ENCODE results near the gene TOMM70. TPM values are rescaled to one million over a fixed set of nuclear protein-coding genes. Genes with fewer than 3 reads are reported as not detected.
A peak's percentile ranks its signal among the peaks of the same experiment; 100 is the strongest.
"Not testable (repeated sequence)": the region's sequence is repeated elsewhere in the genome, so short reads cannot be mapped to it uniquely, and the experiment has no call there.

Gene TOMM70
- total RNA-seq, 1 experiment from 2014 or later = 65.4 TPM

DNA sequence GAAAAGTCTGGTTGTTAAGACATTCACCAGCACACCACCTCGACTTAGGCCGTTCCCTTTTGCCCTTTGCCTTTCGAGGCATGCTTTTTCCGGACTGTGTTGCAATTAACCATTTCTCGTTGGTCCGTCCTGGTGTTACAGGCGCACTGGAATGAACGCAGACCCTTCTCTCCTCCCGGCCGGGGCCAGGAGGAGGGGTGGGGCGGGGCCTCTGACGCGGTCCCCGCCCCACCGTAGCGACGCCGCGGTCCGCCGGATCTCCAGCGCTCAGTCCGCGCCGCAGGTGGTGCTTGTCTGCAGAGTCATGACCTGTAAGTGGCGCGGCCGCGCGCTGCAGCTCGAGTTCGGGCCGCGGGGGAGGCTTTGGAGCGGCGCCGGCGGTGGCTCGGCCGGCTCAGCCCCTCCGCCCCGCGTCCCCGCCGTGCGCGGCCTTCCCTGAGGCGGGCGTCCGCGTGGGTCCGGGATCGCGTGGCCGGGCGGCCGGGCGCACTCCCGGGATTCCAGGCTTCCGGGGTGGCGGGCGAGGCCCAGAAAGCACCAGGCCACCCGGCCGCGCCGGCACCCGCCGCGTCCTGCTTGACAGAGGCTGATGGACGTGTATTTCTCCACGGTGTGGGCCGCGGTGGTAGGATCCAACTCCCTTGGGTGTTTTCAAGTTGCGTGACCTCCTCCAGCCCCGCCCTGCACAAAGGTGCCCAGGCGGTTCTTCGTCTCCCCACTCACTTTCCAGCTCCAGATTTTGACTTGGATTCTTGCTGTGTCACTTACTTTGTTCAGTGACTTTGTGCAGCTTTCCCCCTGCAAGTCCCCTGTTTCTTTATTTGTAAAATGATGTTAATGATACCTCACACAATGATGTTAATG lies 66.2 kb downstream of the TOMM70 start, which contains the start of gene NIT2:
TSS of gene NIT2 (plus strand) at position 270 of the 864 bp plus-strand sequence. CDS start at position 305, 35 bp downstream.
- DNase-seq (ENCODE audit: low spot score) = peak; percentile 87

DNA sequence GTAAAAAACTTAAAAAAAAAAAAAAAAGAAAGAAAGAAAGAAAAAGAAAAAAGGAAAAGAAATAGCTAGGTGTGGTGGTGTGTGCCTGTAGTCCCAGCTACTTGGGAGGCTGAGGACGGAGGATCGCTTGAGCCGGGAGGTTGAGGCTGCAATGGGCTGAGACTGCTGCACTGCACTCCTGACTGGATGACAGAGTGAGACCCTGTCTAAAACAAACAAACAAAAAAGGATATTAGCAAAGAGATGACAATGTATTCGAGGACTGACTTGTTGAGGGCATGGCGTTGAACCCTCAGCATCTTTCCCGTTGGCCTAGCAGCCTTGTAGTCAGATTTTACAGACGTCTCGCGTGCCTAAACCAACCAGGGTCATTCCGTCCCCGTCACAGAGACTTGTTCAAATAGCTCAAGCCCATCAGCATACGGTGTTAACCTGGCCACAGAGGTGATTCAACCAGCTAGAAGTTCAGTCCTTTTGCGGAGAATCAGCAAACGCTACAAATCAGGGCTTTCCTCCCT lies 66.9 kb downstream of the TOMM70 start:
- in situ Hi-C loops (cut with HindIII; ENCODE audit: low sequenced_read_pairs) = loop anchor here (25.0 kb wide), 1 partner anchor 253 kb away; no protein-coding TSS in a partner anchor

More for the DNA sequence above, 66.2 kb downstream of the TOMM70 start, which contains the start of gene NIT2:
- in situ Hi-C loops (cut with HindIII; ENCODE audit: low sequenced_read_pairs) = loop anchor here (25.0 kb wide), 1 partner anchor 253 kb away; no protein-coding TSS in a partner anchor

DNA sequence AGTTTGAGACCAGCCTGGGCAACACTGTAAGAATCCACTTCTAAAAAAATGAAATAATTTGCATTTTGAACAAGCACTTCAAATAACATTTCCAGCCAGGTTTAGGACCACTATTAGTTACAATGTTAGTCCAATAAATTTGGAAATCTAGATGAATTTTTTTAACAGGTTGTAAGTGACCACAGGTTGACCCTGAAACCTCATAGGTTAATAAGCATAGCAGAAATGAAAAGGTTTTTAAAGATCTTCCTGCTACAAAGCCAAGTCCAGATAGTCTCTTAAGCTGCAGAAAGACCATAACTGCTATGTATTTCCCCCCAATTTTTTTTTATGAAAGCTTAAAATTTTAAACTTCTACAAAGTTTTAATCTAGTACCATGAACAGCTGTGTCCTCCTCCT lies 67.8 kb downstream of the TOMM70 start:
- in situ Hi-C loops (cut with HindIII; ENCODE audit: low sequenced_read_pairs) = loop anchor here (25.0 kb wide), 1 partner anchor 254 kb away; no protein-coding TSS in a partner anchor
- no peak for DNase-seq (ENCODE audit: low spot score)

More for the DNA sequence above, 66.9 kb downstream of the TOMM70 start:
- DNase-seq (ENCODE audit: low spot score) = no peak

DNA sequence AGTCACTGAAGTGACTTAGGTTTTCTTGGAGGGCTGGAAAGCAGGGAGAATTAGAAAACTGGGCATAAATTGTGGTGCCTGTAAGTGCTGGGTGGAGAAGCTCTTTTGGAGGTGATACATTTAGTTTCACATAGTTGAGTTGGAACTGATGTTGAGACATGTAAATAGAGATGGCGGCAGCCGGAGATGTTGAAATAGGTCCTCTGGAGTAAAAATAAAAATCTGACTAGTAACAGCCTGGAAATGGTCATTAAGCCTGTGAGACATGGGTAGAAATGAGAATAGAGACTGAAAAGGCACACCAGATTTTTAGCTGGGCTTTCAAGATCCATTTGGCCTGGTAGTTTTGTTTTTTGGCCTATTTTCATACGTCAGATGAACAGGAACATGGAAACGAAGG lies 69.2 kb downstream of the TOMM70 start:
- in situ Hi-C loops (cut with HindIII; ENCODE audit: low sequenced_read_pairs) = loop anchor here (25.0 kb wide), 1 partner anchor 256 kb away; no protein-coding TSS in a partner anchor
- DNase-seq (ENCODE audit: low spot score) = no peak

DNA sequence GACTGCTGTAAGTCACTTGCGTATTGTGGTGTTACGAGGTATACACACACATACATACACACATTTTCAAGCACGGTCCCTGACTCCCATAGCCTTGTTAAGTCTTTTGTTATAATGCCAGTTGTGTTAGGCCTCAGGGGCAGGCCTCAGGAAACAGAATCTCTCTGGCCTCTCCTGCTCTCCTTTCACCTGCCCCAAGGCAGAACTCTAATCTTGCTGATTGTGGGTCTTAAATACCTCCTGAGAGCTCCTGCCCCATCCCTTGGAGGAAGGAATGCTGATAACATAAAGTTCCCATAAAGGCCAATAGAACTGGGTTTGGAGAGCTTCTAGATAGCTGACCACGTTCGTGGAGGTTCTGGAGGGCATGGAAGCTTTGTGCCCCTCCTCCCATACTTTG lies 70.2 kb downstream of the TOMM70 start:
- DNase-seq (ENCODE audit: low spot score) = no peak
- in situ Hi-C loops (cut with HindIII; ENCODE audit: low sequenced_read_pairs) = loop anchor here (25.0 kb wide), 1 partner anchor 257 kb away; no protein-coding TSS in a partner anchor

DNA sequence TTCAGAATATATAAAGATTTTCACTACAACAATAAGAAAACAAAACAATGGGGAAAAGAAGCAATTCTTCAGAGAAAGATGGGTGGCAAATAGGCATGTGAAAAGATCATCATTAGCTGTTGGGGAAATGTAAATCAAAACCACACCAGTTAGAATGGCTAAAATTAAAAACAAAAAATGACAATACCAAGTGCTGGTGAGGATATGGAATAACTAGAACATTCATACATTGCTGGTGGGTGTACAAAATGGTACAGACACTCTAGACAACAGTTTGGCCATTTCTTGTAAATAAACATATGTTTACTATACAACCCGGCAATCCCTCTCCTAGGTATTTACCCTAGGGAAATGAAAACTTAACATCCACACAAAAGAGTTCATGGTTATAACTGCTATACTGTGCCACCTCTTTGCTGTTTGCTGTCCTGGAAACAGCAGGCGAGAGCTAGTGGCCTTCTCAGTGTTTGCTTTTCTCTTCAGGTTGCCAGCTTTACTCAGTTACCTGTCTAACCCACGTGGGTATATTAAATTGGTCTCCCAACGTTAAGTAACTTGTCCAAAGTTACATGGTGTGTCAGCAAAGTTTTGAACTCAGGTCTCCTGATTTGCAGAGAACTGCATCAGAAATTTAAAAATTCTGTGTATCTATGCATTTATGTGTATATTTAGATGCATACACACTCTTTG lies 70.9 kb downstream of the TOMM70 start:
- DNase-seq (ENCODE audit: low spot score) = no peak
- in situ Hi-C loops (cut with HindIII; ENCODE audit: low sequenced_read_pairs) = loop anchor here (25.0 kb wide), 1 partner anchor 257 kb away; no protein-coding TSS in a partner anchor

DNA sequence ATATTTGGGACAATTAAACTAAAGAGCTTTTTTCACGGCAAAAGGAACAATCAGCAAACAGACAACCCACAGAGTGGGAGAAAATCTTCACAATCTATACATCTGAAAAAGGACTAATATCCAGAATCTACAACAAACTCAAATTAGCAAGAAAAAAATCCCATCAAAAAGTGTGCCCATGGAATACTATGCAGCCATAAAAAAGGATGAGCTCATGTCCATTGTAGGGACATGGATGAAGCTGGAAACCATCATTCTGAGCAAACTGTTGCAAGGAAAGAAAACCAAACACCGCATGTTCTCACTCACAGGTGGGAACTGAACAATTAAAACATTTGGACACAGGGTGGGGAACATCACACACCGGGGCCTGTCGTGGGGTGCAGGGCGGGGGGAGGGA lies 73.5 kb downstream of the TOMM70 start:
- in situ Hi-C loops (cut with HindIII; ENCODE audit: low sequenced_read_pairs) = loop anchor here (25.0 kb wide), 1 partner anchor 260 kb away; no protein-coding TSS in a partner anchor
- DNase-seq (ENCODE audit: low spot score) = not testable (repeated sequence)

DNA sequence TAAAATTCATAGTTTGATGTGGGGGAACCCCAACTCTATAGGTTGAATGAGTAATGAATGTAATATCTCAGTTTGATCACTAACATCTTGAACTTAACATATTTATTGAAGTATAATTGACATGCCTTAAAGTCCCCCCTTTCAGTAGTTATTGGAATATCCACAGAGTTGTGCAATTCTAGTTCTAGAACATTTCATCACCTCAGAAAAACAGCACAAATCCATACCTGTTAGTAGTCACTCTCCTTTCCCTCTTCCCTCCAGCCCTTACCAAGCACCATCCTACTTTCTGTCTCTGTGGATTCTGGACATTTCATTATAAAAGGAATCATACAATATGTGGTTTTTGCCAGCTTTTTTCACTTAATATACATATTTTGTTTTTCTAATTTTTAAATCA lies 75.1 kb downstream of the TOMM70 start:
- no peak for DNase-seq (ENCODE audit: low spot score)
- in situ Hi-C loops (cut with HindIII; ENCODE audit: low sequenced_read_pairs) = loop anchor here (25.0 kb wide), 1 partner anchor 261 kb away; no protein-coding TSS in a partner anchor

DNA sequence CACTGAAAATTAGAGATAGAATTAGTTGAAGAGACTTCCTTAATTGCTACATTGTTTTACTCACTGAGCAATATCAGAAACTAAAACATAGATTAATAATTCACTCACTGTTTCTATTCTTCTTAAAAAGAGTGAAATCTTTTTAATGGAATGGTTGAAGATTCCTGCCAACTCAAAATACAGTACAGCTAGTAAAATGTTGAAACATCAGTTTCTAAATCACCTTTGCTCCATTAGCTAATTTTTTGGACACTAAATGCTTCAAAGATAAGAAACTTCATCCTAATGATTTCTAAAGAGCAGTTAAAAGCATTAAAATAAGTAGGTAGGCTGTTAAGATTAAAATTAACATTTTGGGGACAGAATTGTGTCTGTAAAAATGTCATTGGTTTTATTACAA lies 76.8 kb downstream of the TOMM70 start:
- in situ Hi-C loops (cut with HindIII; ENCODE audit: low sequenced_read_pairs) = no loop called here
- no peak for DNase-seq (ENCODE audit: low spot score)

DNA sequence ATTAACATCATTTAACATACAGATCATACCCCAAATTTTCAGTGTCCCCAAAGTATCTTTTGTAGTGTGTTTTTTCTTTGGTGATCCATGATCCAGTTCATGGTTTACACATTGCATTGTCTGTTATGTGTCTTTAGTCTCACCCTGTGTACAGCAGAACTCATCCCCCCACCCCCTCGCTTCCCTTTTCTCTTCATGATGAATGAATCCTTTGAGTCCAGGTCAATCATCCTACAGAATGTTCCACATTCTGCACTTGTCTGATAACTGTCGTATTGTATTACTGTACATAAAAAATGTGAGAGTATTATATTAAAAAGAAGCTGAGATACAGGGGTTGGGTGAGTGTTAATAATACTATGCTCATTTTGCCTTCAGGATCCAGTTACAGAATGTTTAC lies 80.9 kb downstream of the TOMM70 start:
- in situ Hi-C loops (cut with HindIII; ENCODE audit: low sequenced_read_pairs) = no loop called here

DNA sequence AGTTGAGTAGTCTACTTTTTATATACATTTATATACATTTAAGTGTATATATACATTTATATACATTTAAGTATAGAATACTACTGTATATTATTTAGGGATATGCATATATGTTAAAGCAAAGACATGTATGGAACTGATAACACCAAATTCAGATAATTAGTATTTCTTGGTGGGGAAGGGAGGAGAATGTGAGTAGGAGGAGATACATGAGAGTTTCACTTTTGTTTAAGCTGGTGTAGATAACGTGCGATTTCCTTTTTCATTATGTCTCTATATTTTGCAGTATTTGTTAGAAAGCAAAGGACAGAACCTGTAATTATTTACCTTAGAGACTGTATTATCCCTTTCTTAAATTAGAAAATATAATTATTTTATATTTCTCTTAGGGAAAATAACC lies 83.0 kb downstream of the TOMM70 start:
- in situ Hi-C loops (cut with HindIII; ENCODE audit: low sequenced_read_pairs) = no loop called here
- no peak for DNase-seq (ENCODE audit: low spot score)

More for the DNA sequence above, 80.9 kb downstream of the TOMM70 start:
- no peak for DNase-seq (ENCODE audit: low spot score)

DNA sequence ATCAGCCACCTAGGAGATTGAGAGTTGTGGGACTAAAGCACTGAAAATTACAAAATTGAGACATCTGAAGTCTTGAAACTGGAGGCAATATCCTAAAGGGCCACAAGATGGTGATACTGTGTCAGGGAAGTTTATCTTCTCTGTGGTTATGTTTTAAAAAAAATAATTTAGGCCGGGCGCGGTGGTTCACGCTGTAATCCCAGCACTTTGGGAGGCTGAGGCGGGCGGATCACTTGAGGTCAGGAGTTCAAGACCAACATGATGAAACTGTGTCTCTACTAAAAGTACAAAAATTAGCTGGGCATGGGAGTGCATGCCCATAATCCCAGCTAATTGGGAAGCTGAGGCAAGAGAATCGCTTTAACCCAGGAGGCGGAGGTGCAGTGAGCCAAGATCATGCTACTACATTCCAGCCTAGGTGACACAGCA lies 84.2 kb downstream of the TOMM70 start:
- DNase-seq (ENCODE audit: low spot score) = peak; percentile 40
- in situ Hi-C loops (cut with HindIII; ENCODE audit: low sequenced_read_pairs) = no loop called here

Other genes with a start within 250 kb of the TOMM70 start
- 15.5 and 28.4 TPM in 2 replicates for gene TBC1D23, start 140.1 kb downstream of the TOMM70 start, total RNA-seq (2014; rRNA removed; shearing (Covaris generic))
- 35.4 and 41.1 TPM in 2 replicates for gene NIT2, start 66.3 kb downstream of the TOMM70 start, total RNA-seq (2014; rRNA removed; shearing (Covaris generic))
- 2.2 and 3.6 TPM in 2 replicates for gene LNP1, start 450 bp upstream of the TOMM70 start, total RNA-seq (2014; rRNA removed; shearing (Covaris generic))
- gene TMEM45A, start 91.5 kb upstream of the TOMM70 start, total RNA-seq (2014; rRNA removed; shearing (Covaris generic)) = 2.2 and 4.7 TPM in 2 replicates
- gene ADGRG7, start 208.5 kb upstream of the TOMM70 start, total RNA-seq (2014; rRNA removed; shearing (Covaris generic)) = not detected in 2 replicates

Data from G401 (cell line).